ENCODE results near the gene FIS1.
"Not testable (repeated sequence)": the region's sequence is repeated elsewhere in the genome, so short reads cannot be mapped to it uniquely, and the experiment has no call there.

The FIS1 gene

DNA sequence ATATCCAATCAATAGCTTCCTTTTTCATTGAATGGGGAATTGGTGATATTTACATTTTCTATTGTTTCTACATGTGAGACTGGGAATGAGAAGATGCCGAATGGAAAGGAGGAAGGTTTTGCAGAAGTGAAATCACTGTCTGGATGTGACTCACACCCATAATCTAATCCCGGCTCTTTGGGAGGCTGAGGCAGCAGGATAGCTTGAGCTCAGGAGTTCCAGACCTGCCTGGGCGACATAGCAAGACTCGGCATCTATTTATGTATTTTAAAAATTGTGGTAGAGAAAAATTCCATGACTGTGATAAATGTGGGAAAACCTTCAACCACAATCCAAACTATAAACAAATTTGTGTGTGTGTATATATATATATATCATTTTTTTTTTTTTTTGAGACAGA, 10.9 kb upstream of the FIS1 start:
- DNase-seq = peak; percentile 13

DNA sequence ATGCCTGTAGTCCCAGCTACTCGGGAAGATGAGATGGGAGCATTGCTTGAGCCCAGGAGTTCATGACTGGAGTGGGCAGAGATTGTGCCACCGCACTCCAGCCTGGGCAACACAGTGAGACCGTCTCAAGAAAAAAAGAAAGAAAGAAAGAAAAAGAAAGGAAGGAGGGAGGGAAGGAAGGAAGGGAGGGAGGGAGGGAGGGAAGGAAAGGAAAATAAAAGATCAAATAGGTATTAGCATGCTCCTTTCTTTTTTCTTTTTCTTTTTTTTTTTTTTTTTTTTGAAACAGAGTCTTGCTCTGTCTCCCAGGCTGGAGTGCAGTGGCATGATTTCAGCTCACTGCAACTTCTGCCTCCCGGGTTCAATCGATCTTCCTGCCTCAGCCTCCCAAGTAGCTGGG, 8.3 kb upstream of the FIS1 start:
- DNase-seq = not testable (repeated sequence)

DNA sequence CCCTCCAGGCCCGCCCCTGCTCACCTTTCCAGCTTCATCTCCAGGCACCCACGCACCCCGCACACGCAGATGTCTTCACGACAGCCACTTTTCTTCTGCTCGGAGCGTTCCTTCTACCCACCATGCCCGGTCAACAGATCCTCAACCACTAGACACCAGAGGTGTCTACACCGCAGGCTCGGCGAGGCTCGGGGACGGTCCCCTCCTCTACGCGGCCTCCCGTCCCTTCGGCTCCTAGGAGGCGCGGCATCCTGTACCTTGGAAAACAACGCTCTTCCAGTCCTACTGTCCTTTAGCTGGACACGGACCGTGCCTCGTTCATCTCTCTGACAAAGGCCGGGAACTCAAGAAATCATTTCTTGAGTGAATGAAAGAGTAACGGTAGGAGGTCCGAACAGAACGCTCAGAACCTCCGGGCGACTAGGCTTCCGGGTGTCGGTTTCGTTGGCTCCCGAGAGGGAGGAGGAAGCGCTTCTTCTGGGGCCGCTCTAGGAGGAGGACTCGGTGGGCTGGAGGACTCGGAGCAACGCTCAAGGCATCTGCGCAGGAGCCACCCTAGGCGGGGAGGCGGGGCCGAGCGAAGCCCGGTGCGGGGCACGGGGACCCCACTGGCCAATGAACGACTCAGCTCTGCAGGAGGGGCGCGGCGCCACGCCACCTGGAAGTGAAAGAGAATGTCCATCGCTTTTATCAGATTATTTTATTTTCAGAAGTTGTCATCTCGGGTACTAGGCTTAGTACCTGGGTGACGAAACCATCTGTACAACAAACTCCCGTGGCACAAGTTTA, 7.2 kb upstream of the FIS1 start:
- DNase-seq = peak; percentile 96

DNA sequence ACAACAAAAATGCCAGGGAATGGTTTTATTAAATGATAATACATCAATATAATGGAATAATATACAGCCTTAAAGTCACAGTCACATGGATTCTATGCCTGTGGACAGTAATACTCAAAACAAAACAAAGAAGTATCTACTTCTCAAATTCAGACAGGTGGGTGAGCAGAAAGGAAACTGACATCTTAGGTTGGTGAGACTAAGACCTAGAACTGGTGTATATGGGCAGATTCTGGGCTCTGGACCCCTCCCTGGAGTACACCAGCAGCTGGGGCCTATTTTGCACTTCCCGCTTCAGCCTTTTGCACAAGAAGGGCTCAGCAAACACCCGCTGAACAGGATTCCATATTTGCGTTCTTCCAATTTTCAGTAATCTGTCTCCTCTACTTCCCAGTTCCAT, 5.4 kb upstream of the FIS1 start:
- no peak for DNase-seq

DNA sequence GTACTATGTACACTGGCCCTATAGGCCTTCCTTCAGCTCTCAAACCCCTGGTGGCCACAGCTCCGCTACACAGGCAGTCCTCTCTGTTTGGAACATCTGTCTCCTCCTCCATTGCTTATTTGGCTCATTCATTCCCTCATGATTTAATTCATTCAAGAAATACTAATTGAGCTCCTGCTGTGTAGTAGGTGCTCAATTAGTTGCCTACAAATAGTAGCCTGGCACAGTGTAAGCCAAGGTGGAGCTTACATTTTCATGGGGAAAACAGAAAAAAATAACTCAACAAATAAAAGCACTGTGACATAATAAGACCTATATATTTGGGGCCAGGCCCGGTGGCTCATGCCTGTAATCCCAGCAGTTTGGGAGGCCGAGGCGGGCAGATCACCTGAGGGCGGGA, 3.4 kb upstream of the FIS1 start:
- no peak for DNase-seq

DNA sequence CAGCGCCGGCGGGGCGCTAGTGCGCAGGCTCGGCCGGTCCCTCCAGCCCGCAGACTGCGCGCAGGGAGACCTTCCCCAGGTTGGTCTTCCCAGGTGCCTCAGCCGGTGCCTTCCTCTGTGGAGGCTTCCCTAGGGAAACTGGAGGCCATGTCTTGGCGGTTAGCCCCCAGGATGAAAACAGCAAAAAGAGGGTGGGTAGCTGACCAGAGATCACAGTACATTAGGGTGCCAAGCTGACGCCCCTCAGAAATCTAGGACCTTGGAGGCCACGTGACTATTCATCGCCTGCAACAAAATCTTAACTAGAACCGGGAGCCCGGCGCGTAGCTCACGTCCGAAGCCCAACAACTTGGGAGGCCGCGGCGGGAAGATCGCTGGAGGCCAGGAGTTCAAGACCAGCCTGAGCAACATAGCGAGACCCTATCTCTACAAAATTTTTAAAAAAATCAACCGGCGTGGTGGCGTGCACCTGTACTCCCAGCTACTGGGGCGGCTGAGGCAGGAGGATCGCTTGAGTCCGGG, 327 bp upstream of the FIS1 start:
- DNase-seq = no peak

DNA sequence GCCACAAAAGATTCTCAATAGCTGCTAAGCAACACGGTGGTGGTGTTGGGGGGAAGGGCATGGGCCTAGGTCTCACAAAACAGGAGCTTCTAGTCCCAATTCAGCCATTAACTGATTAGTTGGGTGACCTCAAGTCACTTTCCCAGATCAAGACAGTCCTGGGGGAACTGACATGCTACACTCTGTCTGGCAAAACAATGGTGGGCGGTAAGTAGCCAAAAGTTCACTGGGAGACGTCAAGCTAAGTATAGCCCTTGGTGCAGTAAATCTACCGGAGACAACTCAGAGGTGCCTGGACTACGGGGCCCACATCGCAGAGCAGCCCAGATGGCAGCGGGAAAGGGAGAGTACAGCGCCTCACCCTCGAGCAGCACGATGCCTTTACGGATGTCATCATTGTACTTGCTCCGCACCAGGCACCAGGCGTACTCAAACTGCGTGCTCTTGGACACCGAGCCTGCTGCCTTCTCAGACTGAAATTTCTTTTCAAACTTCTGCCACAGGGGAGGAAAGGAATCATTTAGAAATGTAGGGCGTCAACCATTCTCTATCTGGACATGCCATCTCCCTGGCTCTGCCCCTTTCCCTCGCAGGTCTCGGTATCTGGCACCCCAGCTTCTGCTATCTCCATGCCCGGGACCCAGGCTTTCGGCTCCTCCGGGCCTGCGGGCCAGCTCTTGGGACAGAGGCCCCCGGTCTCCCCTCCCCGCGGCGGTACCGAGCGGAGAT, 1.1 kb downstream of the FIS1 start:
- DNase-seq = no peak

DNA sequence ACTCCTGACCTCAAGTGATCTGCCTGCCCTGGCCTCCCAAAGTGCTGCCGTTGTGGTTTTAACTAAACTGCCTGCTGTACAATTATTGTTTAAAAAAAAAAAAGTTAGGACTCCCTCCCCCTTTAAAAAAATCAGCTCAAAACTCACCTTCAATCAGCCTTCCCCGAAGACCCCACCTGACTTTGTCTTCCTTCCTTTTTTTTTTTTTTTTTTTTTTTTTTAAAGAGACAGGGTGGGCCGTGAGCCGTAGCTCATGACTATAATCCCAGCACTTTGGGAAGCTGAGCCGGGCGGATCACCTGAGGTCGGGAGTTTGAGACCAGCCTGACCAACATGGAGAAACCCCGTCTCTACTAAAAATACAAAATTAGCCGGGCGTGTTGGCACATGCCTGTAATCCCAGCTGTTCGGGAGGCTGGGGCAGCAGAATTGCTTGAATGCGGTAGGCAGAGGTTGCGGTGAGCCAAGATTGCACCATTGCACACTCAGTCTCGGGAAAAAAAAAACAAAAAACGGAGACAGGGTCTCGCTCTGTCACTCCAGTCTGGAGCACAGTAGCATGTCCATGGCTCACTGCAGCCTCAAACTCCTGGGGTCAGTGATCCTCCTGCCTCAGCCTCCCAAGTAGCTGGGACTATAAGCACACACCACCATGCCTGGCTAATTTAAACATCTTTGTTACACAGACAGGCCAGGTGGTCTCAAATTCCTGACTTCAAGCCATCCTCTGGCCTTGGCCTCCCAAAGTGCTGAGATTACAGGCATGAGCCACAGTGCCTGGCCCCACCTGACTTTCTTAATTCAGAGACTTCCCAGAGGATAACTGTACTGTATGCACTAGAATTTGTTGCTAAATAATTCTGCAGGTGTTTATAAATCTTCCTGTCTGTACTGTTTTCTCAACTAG, 3.2 kb downstream of the FIS1 start:
- DNase-seq = no peak

DNA sequence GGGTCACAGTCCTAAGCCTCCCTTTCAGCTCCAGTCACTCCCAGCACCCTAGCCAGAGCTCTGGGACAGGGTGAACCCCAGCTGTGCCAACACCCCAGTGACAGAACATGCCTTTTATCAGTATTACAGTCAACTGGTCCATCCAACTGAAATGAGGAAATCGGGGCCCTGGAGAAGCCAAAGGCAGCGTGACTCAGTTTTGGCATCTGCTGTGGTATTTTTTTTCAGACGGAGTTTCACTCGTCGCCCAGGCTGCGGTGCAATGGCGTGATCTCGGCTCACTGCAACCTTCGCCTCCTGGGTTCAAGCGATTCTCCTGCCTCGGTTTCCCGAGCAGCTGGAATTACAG, 3.9 kb downstream of the FIS1 start:
- DNase-seq = no peak

DNA sequence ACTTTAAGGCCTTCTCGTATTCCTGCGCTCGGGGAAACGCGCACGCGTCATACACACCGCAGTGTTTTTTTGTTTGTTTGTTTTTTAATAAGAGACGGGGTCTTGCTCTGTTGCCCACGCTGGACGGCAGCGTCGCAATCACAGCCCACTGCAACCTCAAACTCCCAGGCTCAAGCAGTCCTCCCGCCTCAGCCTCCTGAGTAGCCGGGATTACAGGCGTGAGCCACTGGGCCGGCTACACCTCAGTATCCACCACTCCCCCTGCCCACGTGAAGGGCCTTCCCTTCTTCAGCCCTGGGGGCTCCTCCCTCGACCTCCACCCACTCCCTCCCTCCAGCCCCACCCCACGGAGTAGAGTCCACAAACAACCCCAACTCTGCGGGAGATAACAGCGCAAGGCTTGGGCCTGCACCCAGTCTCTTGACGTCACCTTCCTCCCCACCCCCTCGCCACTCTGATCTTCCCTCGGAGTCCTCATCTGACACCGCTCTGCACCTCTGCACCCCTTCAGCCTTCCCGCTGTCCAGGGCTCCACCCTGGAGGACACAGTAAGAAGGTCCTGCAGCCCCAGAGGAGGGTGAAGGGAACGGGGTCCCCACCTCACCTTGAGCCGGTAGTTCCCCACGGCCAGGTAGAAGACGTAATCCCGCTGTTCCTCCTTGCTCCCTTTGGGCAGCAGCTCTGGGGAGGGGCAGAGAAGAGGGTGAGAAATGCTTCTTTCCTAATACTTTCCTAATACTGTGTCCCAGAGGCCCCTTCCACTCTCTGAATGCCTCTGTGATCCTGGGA, 4.5 kb downstream of the FIS1 start:
- no peak for DNase-seq

DNA sequence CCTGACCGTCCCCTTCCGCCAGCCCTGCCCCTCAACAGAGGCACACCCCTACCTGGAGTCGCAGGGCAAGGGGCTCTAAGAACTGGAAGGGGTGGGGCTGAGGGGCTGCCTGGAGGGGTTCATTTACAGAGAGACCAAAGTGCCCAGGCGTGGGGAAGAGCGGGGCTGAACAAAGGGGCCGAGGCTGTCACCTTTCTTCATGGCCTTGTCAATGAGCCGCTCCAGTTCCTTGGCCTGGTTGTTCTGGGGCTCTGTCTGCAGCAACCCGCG, 5.0 kb downstream of the FIS1 start:
- no peak for DNase-seq

DNA sequence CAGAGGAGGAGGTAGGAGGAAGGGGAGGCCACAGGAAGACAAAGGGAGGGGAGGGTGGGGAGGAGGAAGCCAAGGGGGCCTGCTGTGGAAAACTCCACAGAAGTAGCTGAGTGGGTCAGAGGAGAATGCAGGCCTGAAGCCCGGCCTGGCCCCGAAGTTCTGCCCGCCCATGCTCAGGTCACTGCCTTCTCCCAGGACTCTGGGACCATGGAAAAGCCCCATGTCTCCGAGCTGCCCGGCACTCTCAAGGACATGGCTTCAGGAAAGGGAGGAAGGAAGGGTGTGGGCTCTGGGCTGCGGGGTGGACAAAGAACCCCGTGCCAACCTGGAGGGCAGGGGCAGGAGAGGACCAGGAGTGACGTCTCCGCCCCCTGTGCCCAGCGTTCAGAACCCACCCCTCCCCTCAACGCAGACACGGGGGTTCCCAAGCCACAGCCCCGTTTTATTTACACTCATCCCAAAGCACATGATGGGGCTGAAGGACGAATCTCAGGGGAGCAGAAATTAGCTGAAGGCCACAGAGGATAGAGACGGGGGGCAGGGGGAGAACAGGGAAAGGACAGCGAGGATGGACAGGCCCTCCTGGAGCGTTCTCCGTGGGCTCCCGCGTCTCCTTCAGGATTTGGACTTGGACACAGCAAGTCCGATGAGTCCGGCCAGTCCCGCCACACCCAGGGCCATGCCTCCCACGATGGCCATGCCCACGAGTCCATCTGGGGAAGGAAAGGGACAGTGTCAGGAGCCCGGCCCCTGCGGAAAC, 5.5 kb downstream of the FIS1 start:
- no peak for DNase-seq

DNA sequence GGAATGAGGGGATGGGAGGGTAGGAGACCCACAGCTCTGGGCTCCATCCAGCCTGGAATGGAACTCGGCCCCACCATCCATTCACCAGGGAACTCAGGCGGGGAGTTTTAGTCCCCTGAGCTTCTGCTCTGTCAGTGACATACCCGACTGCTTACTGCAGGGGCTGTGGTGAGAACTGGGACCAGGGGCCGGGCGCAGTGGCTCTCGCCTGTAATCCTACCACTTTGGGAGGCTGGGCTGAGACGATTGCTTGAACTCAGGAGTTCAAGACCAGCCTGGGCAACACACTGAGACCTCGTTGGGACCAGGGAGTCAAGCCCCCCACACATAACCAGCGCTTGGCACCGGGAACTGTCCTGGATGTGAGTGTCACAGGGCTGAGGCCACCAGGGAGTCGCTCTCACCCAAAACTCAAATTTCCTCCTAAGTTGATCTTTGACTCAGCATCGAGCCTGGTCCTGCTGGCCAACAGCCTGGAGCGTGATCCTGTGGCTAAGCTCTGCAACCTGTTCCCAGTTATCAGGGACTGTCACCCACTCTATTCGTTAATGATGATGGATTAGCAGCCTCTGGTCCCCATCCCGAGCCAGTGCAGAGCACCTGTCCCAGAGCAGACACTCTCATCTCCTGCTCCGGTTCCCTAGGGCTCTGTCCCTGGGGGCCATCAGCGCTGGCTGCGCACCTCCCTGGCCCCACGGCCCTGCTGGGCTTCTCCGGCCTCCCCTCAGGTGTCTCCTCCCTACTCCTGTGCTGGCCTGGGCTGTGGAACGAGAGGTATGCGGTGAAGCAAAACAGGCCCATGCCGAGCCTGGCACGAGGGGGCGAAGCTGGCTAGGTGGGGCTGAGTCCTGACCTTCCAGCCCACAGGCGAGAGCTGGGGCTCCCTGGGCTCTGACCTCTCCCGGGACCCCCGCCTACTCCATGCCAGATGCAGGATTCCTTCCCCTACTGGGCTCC, 6.4 kb downstream of the FIS1 start:
- DNase-seq = no peak

DNA sequence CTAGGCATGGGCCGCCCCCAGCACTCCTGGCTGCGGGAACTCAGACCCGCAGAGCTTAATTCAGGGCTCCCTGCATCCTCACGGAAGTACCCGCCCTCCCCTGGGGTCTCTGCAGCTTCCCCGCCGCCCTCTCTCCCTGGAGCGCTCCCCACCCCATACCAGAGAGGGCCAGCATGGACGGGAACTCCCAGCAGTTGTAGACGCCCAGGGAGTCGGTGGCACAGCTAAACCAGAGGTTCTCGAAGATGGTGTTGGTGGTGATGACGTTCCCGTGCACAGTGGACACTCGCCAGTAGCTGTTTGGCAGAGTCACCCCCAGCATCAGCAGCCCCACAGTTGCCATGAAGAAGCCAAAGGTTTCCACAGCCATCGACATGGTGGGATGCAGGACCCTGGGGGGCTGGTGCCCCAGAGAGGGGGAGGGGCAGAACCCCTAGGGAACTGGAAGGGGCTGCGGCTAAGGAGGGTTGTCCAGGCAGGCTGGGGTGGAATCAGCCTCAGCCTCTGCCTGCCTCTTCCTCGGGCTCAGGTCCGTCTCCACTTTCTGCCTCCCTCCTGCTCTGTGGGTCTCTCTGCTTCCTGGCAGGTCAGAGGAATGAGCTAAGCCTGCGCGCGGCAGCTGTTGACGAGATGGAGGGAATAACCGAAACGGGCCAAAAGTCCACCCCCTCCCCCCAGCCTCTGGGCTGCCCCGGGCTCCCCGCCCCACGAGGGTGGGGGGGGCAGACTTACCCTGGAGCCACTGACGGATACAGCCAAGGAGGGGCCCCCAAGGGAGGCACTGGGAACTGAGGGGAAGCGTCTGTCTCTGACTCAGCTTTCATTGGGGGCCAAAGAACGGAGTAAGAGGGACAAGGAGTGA, 7.4 kb downstream of the FIS1 start, which contains the start of gene CLDN15:
Gene CLDN15, minus strand, starts transcription at position 597 of the 862 bp plus-strand sequence. Its CDS starts 221 bp downstream, at position 376.
- no peak for DNase-seq

DNA sequence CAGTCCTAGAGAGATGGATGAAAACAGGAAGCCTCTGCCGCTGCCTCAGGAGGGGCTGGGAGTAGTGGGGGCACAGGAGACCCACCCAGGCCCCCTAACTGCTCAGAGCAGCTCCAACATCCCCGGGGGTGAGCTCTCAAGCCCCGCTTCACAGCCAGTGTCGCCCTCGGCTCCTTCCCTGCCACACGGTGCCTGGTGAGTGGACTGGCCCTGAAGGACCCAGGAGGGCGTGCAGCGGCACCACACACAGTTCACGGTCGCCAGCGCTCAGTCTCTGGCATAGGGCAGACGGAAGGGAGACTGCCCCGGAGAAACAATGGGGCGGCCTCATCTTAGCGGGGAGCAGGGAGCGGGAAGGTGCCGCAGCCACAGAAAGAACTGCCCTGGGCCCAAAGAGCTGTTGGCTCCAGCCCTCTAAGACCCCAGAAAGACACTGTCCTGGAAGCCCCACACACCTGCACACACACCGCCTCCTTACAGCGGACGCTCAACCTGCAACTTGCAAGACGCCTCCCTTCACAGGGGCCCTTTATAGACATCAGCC, 8.5 kb downstream of the FIS1 start:
- no peak for DNase-seq

DNA sequence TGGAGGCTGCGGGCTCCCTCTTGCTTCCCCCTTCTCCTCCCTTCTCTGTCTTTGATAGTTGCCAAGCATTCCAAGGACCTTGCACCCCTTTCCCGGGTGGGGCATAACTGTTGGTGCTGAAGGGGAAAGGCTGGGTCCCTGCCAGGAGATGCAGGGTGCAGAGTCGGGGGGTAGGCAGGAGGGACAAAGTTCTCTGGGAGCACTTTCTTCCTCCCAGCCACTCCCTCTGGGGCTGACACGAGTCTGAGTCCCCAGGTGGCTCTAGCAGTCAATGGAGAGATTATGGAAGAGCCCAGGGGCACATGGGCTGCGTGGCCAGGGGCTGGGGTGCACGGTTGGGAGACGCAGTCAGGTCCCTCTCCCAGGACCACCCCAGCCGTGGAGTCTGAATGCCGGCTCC, 9.4 kb downstream of the FIS1 start:
- no peak for DNase-seq

DNA sequence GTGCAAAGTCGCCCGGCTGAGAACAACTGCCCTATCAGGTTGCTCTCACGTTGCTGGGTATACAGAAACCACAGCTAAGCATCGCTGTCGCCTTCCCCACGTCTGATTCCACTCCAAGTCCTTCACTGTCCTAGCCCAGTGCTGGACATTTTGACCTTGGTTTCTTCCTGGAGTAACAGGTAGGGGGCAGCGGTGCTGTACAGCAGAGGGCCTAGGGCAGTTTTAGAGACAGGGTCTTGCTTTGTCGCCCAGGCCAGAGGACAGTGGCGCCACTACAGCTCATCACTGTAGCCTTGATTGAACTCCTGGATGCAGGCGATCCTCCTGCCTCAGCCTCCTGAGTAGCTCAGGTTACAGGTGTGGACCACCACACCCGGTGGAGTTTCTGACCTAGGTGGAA, 9.8 kb downstream of the FIS1 start:
- DNase-seq = no peak

DNA sequence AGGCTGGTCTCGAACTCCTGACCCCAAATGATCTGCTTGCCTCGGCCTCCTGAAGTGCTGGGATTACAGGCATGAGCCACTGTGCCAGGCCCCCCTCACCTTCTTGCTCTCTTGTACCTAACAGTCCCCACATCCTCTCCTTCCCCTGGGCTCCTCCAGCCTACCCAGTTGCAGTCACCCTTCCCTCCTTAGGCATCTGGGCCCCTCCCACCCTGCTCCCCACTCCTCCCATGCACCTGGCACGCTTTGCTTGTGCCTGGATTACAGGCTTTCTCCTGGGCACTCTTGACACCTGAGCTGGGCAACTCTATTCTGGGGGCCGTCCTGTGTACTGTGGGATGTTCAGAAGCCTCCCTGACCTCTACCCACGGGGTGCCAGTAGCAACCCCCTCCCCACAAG, 10.2 kb downstream of the FIS1 start:
- DNase-seq = no peak

DNA sequence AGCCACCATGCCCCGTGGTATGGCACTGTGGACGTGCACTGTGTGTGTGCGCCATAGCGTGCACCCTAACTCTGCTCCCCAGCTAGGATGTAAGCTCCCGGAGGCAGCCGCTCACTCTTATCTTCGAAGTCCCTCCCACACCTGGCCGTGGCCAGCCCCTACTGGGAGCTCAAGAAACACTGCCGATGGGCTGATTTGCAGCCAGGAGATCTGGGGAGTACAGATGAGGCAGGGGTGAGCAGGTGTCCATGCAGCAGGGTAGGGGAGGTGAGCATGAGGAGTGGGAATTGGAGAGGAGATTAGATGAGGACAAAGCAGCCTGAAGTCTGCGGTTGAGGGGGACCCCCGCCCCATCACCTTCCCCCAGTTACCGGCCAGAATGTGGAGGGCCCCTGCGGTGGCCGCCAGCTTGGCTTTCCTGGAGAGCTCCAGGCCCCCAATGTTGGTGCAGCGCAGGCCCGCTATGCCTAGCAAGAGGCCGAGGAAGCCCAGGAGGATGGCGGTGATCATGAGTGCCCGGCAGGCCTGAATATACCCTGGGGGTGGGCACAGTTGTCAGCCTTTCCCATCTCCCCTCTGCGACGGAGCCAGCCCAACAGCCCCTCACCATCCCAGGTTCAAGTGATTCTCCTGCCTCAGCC, 10.9 kb downstream of the FIS1 start:
- no peak for DNase-seq

Data from HCEC 1CT (cell line).